ENCODE results near the gene SECISBP2L.

The SECISBP2L gene

DNA sequence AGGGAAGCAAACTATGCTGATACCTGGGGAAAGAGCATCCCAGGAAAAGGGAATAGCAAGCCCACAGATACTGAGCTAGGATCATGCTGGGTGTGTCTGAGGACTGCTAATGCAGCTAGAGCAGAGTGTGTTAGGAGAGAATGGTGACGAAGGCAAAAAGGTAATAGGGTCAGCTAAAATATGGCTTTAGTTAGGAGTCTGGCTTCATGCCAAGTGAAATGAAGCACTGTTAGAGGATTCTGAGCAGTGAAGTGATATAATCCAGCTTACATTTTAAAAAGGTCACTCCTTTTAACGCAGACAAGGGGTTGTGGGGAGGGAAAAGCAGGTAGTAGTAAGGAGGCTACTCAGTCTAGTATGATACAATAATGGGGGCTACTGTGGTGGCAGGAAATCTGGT lies 30.4 kb downstream of the SECISBP2L start:
- no peak overlapping the region for H3K9ac ChIP-seq (ENCODE audit: low read depth in 1 of 2, low read length in 2 of 2)
- peaks cover 0 to 2% of the 10 kb centered on the region in 2 donors for H3K9me3 ChIP-seq (ENCODE audit: control insufficient read depth in 2 of 2, low read length in 2 of 2)
- H3K36me3 ChIP-seq (ENCODE audit: control insufficient read depth in 2 of 2, insufficient read depth in 2 of 2, low read length in 2 of 2) = peaks cover 34 to 38% of the 10 kb centered on the region in 2 donors

DNA sequence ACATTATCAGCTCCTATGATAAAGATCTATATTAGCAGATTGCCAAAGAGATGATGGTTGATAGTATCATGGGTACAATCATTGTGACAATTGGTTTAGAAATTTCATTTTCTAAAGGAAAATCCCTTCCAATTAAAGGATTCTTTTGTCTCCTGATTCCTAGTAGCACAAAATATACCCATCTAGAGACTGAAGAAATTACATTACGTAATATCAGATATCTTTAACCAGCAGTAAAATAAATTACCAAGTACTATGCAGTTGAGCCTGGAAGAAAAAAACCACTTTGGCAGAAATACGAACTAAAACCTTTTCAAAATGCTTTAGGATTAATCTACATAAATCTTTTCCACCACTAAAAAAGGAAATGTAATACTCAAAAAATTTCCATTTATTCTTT lies 46.9 kb downstream of the SECISBP2L start:
- H3K36me3 ChIP-seq (ENCODE audit: control insufficient read depth in 2 of 2, insufficient read depth in 2 of 2, low read length in 2 of 2) = peaks cover 34 to 42% of the 10 kb centered on the region in 2 donors
- no peak overlapping the region for H3K27ac ChIP-seq (ENCODE audit: low read depth in 2 of 2, low read length in 2 of 2)
- H3K9ac ChIP-seq (ENCODE audit: low read depth in 1 of 2, low read length in 2 of 2) = no peak overlapping the region
- no peak overlapping the region for H3K4me3 ChIP-seq (ENCODE audit: low read length in 2 of 2)
- H3K9me3 ChIP-seq (ENCODE audit: control insufficient read depth in 2 of 2, low read length in 2 of 2) = no peaks in the 10 kb centered on the region
- H3K4me1 ChIP-seq (ENCODE audit: control insufficient read depth in 2 of 2, insufficient read depth in 2 of 2, low read length in 2 of 2) = no peaks in the 10 kb centered on the region
- H3K27me3 ChIP-seq (ENCODE audit: control insufficient read depth in 2 of 2, insufficient read depth in 2 of 2, low read length in 2 of 2) = no peaks in the 10 kb centered on the region

More for the DNA sequence above, 30.4 kb downstream of the SECISBP2L start:
- no peak overlapping the region for H3K27ac ChIP-seq (ENCODE audit: low read depth in 2 of 2, low read length in 2 of 2)
- H3K4me1 ChIP-seq (ENCODE audit: control insufficient read depth in 2 of 2, insufficient read depth in 2 of 2, low read length in 2 of 2) = no peaks in the 10 kb centered on the region
- no peak overlapping the region for H3K4me3 ChIP-seq (ENCODE audit: low read length in 2 of 2)
- no peaks in the 10 kb centered on the region for H3K27me3 ChIP-seq (ENCODE audit: control insufficient read depth in 2 of 2, insufficient read depth in 2 of 2, low read length in 2 of 2)

DNA sequence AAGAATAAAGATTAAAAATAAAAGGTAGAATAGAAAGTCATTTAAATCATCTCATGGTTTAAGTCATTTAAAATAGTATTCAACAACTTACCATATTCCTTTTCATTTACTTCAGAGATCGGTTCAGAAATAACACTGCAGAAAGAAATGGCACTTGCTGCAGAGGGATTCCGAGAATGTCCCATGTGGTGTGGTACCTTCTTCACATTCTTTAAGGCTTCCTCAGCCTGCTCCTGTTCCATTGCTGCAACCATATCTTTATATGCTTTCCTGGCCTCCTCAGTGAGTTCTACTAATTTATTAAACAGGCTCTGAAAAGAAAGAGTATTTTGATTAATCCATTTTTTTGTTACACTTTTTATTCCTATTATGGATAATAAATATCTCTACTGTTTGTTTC lies 50.0 kb downstream of the SECISBP2L start:
- H3K27me3 ChIP-seq (ENCODE audit: control insufficient read depth in 2 of 2, insufficient read depth in 2 of 2, low read length in 2 of 2) = no peaks in the 10 kb centered on the region
- H3K36me3 ChIP-seq (ENCODE audit: control insufficient read depth in 2 of 2, insufficient read depth in 2 of 2, low read length in 2 of 2) = peaks cover 49 to 67% of the 10 kb centered on the region in 2 donors

DNA sequence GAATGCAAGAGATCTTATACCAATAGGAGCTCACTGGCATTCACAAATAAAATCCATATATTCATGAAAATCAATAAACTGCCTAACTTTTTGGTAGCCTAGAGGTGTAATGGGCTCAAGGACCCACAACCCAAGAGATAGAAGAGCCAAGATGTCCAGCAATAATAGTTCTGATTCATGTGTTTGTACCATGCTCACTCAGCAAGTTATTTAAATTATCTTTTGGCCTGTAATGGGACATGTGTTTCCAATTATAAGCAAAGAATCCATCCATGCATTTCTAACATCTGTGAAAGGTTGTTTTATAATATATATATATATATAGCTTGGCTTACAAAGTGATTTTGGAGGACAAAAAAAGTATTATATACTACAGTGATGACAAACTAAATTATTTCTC lies 52.9 kb downstream of the SECISBP2L start:
- H3K27me3 ChIP-seq (ENCODE audit: control insufficient read depth in 2 of 2, insufficient read depth in 2 of 2, low read length in 2 of 2) = no peaks in the 10 kb centered on the region
- no peaks in the 10 kb centered on the region for H3K9me3 ChIP-seq (ENCODE audit: control insufficient read depth in 2 of 2, low read length in 2 of 2)
- H3K36me3 ChIP-seq (ENCODE audit: control insufficient read depth in 2 of 2, insufficient read depth in 2 of 2, low read length in 2 of 2) = peaks cover 35 to 51% of the 10 kb centered on the region in 2 donors
- no peak overlapping the region for H3K9ac ChIP-seq (ENCODE audit: low read depth in 1 of 2, low read length in 2 of 2)
- no peaks in the 10 kb centered on the region for H3K4me1 ChIP-seq (ENCODE audit: control insufficient read depth in 2 of 2, insufficient read depth in 2 of 2, low read length in 2 of 2)
- H3K27ac ChIP-seq (ENCODE audit: low read depth in 2 of 2, low read length in 2 of 2) = no peak overlapping the region
- no peak overlapping the region for H3K4me3 ChIP-seq (ENCODE audit: low read length in 2 of 2)

More for the DNA sequence above, 50.0 kb downstream of the SECISBP2L start:
- Histone ChIP-seq H3K9me3 (ENCODE audit: control insufficient read depth in 2 of 2, low read length in 2 of 2) (no peaks in the 10 kb centered on the region), H3K4me1 (ENCODE audit: control insufficient read depth in 2 of 2, insufficient read depth in 2 of 2, low read length in 2 of 2) (no peaks in the 10 kb centered on the region), H3K9ac (ENCODE audit: low read depth in 1 of 2, low read length in 2 of 2) (no peak overlapping the region), H3K4me3 (ENCODE audit: low read length in 2 of 2) (no peak overlapping the region), H3K27ac (ENCODE audit: low read depth in 2 of 2, low read length in 2 of 2) (no peak overlapping the region)

DNA sequence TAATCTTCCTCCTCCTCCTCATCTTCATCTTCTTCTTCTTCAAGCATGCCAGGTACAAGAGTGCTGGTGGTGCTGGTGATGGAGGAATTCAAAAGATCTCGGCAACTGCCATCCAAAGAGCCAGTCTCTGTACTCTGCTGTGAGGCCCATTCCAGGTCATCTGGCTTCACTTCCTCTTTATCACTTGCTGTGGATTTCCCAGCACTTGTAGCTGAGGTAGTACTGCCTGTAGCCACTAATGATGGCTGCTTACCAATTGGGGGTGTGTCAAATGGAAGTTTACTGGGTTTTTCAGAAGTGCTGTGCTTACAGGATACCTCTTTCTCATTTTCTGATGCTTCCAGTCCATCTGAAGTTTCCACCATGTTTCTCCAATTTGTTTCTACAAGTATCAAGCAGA lies 53.7 kb downstream of the SECISBP2L start:
- H3K27me3 ChIP-seq (ENCODE audit: control insufficient read depth in 2 of 2, insufficient read depth in 2 of 2, low read length in 2 of 2) = no peaks in the 10 kb centered on the region
- H3K27ac ChIP-seq (ENCODE audit: low read depth in 2 of 2, low read length in 2 of 2) = no peak overlapping the region
- H3K9ac ChIP-seq (ENCODE audit: low read depth in 1 of 2, low read length in 2 of 2) = no peak overlapping the region
- H3K9me3 ChIP-seq (ENCODE audit: control insufficient read depth in 2 of 2, low read length in 2 of 2) = no peaks in the 10 kb centered on the region
- no peaks in the 10 kb centered on the region for H3K4me1 ChIP-seq (ENCODE audit: control insufficient read depth in 2 of 2, insufficient read depth in 2 of 2, low read length in 2 of 2)
- no peak overlapping the region for H3K4me3 ChIP-seq (ENCODE audit: low read length in 2 of 2)
- H3K36me3 ChIP-seq (ENCODE audit: control insufficient read depth in 2 of 2, insufficient read depth in 2 of 2, low read length in 2 of 2) = peaks cover 32 to 50% of the 10 kb centered on the region in 2 donors

DNA sequence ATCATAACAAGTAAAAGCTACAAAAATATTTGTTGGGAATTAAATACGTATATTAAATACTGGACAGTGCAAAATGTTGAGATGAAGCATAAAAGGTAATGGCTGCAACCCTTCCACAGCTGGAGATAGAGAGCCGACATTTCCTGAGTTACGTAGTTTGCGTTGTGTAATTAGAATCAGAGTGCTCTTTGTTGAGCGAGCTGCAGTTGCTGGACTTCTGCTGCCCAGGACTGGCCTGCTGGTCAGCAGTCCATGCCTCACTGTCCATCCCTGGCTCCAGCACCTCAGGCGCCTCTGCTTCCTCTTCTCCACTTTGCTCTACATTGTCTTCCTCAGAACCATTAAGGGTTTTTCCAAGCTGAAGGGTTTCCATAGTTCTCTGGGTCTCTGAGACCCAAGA lies 54.1 kb downstream of the SECISBP2L start:
- Histone ChIP-seq H3K9me3 (ENCODE audit: control insufficient read depth in 2 of 2, low read length in 2 of 2) (no peaks in the 10 kb centered on the region), H3K36me3 (ENCODE audit: control insufficient read depth in 2 of 2, insufficient read depth in 2 of 2, low read length in 2 of 2) (peaks cover 28 to 50% of the 10 kb centered on the region in 2 donors), H3K27me3 (ENCODE audit: control insufficient read depth in 2 of 2, insufficient read depth in 2 of 2, low read length in 2 of 2) (no peaks in the 10 kb centered on the region), H3K4me1 (ENCODE audit: control insufficient read depth in 2 of 2, insufficient read depth in 2 of 2, low read length in 2 of 2) (no peaks in the 10 kb centered on the region), H3K4me3 (ENCODE audit: low read length in 2 of 2) (no peak overlapping the region), H3K27ac (ENCODE audit: low read depth in 2 of 2, low read length in 2 of 2) (no peak overlapping the region), H3K9ac (ENCODE audit: low read depth in 1 of 2, low read length in 2 of 2) (no peak overlapping the region)

DNA sequence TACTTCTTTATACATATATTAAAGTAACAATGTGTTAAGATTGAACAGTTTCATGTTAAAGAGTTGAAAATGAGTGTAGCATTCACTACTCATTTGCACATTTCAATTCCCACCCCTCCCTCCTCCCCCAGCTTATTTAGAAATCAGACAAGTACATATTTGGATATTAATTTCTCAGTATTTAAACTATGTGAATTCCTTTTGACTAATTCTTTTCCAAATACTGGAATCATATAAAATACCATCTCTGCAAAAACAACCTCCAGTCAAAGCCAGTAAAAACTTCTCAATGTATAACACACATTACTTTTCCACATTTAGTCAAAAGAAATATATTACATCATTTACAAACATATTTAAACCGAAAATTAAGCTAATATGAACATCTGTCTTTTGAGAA lies 57.1 kb downstream of the SECISBP2L start:
- Histone ChIP-seq H3K36me3 (ENCODE audit: control insufficient read depth in 2 of 2, insufficient read depth in 2 of 2, low read length in 2 of 2) (peaks cover 16 to 27% of the 10 kb centered on the region in 2 donors), H3K4me3 (ENCODE audit: low read length in 2 of 2) (no peak overlapping the region), H3K4me1 (ENCODE audit: control insufficient read depth in 2 of 2, insufficient read depth in 2 of 2, low read length in 2 of 2) (no peaks in the 10 kb centered on the region), H3K9ac (ENCODE audit: low read depth in 1 of 2, low read length in 2 of 2) (no peak overlapping the region), H3K27me3 (ENCODE audit: control insufficient read depth in 2 of 2, insufficient read depth in 2 of 2, low read length in 2 of 2) (no peaks in the 10 kb centered on the region), H3K9me3 (ENCODE audit: control insufficient read depth in 2 of 2, low read length in 2 of 2) (no peaks in the 10 kb centered on the region), H3K27ac (ENCODE audit: low read depth in 2 of 2, low read length in 2 of 2) (no peak overlapping the region)

DNA sequence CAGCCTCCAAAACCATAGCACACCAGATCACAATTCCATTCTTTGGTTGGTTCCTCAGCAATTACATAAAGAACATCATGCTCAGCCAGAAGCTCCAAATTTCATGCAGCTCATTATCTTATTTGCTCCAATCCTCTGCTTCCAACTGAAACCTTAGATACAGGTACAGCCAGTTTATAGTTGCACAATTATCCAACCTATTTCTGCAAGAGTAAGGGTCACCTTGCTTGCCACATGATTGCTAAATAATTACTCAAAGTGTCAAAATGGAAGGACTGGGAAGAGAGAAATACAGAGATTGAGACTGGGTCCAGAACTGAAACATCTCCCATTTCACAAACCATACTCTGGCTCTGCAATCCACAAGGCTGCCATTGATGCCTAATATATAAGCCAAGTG lies 59.1 kb downstream of the SECISBP2L start:
- H3K4me3 ChIP-seq (ENCODE audit: low read length in 2 of 2) = no peak overlapping the region
- H3K27ac ChIP-seq (ENCODE audit: low read depth in 2 of 2, low read length in 2 of 2) = no peak overlapping the region
- peaks cover 8 to 12% of the 10 kb centered on the region in 2 donors for H3K36me3 ChIP-seq (ENCODE audit: control insufficient read depth in 2 of 2, insufficient read depth in 2 of 2, low read length in 2 of 2)
- H3K9ac ChIP-seq (ENCODE audit: low read depth in 1 of 2, low read length in 2 of 2) = no peak overlapping the region
- no peaks in the 10 kb centered on the region for H3K27me3 ChIP-seq (ENCODE audit: control insufficient read depth in 2 of 2, insufficient read depth in 2 of 2, low read length in 2 of 2)
- H3K4me1 ChIP-seq (ENCODE audit: control insufficient read depth in 2 of 2, insufficient read depth in 2 of 2, low read length in 2 of 2) = no peaks in the 10 kb centered on the region
- no peaks in the 10 kb centered on the region for H3K9me3 ChIP-seq (ENCODE audit: control insufficient read depth in 2 of 2, low read length in 2 of 2)

DNA sequence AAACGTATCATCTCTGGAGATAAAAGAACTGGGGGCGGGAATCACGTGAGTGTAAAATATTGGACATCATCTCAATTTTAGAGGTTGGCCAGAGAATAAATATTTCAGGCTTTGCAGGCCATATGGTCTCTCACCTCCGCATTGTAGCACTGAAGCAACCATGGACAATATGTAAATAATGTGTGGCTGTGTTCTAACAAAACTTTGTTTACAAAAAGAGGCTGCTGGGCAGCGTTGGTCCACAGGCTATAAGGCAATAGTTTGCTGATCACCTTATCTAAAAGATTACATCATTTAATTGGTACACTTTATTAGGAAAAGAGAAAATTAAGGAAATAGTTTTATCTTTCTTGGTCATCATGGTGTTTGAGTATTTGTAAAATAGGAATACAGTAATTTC lies 60.0 kb downstream of the SECISBP2L start:
- H3K27ac ChIP-seq (ENCODE audit: low read depth in 2 of 2, low read length in 2 of 2) = no peak overlapping the region
- no peaks in the 10 kb centered on the region for H3K27me3 ChIP-seq (ENCODE audit: control insufficient read depth in 2 of 2, insufficient read depth in 2 of 2, low read length in 2 of 2)
- H3K4me3 ChIP-seq (ENCODE audit: low read length in 2 of 2) = no peak overlapping the region
- no peak overlapping the region for H3K9ac ChIP-seq (ENCODE audit: low read depth in 1 of 2, low read length in 2 of 2)
- no peaks in the 10 kb centered on the region for H3K9me3 ChIP-seq (ENCODE audit: control insufficient read depth in 2 of 2, low read length in 2 of 2)
- peaks cover 0 to 4% of the 10 kb centered on the region in 2 donors for H3K36me3 ChIP-seq (ENCODE audit: control insufficient read depth in 2 of 2, insufficient read depth in 2 of 2, low read length in 2 of 2)
- H3K4me1 ChIP-seq (ENCODE audit: control insufficient read depth in 2 of 2, insufficient read depth in 2 of 2, low read length in 2 of 2) = no peaks in the 10 kb centered on the region

DNA sequence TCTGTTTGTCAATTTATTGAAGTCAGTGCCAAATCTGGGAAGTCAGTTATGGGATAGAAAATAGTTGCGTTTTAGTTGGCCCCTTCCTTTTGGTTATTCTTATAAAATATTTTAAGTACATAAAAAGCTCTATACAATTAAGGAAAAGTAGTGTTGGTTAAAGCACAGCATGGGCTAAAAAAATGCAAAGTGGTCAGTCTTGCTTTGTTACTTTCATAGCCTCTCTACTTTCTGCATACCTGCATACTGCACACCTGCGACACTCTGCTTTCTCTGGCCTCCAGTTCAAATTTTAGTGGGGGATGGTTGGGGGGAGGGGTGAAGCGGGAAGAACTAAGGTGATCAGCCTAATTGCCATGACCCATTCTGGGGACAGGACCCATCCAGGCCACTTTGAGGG lies 60.7 kb downstream of the SECISBP2L start:
- Histone ChIP-seq H3K36me3 (ENCODE audit: control insufficient read depth in 2 of 2, insufficient read depth in 2 of 2, low read length in 2 of 2) (no peaks in the 10 kb centered on the region), H3K4me1 (ENCODE audit: control insufficient read depth in 2 of 2, insufficient read depth in 2 of 2, low read length in 2 of 2) (no peaks in the 10 kb centered on the region), H3K27ac (ENCODE audit: low read depth in 2 of 2, low read length in 2 of 2) (no peak overlapping the region), H3K27me3 (ENCODE audit: control insufficient read depth in 2 of 2, insufficient read depth in 2 of 2, low read length in 2 of 2) (no peaks in the 10 kb centered on the region), H3K9ac (ENCODE audit: low read depth in 1 of 2, low read length in 2 of 2) (no peak overlapping the region), H3K9me3 (ENCODE audit: control insufficient read depth in 2 of 2, low read length in 2 of 2) (no peaks in the 10 kb centered on the region), H3K4me3 (ENCODE audit: low read length in 2 of 2) (no peak overlapping the region)

DNA sequence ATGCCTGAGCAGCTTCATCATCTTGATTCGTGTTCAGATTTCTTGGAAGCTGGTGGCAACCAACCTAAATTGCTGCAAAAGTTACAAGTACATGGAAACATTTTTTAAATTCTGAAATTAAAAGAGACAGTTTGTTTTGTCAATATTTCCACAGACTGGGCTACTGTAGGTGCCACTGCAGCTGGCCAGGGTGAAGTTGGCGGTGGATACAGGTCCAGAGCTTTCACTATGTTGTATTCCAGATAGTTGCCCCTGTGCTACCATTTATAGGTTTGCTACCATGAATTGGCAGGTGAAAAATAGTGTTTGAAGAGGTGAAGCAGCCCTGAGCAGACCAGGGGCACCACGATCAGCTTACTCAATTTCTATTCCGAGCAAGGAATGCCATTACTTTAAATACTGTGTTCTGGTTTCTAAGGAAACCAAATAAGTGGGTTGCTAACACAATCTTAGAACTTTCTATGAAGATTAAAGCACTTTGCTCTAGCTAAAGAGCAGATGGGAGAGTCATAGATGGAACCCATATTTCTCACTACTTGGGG lies 61.4 kb downstream of the SECISBP2L start:
- Histone ChIP-seq H3K27me3 (ENCODE audit: control insufficient read depth in 2 of 2, insufficient read depth in 2 of 2, low read length in 2 of 2) (no peaks in the 10 kb centered on the region), H3K4me1 (ENCODE audit: control insufficient read depth in 2 of 2, insufficient read depth in 2 of 2, low read length in 2 of 2) (no peaks in the 10 kb centered on the region), H3K27ac (ENCODE audit: low read depth in 2 of 2, low read length in 2 of 2) (no peak overlapping the region), H3K9ac (ENCODE audit: low read depth in 1 of 2, low read length in 2 of 2) (no peak overlapping the region), H3K9me3 (ENCODE audit: control insufficient read depth in 2 of 2, low read length in 2 of 2) (no peaks in the 10 kb centered on the region), H3K36me3 (ENCODE audit: control insufficient read depth in 2 of 2, insufficient read depth in 2 of 2, low read length in 2 of 2) (no peaks in the 10 kb centered on the region), H3K4me3 (ENCODE audit: low read length in 2 of 2) (no peak overlapping the region)
